ENCODE measurements around the gene ACOXL.
A peak's percentile ranks its signal among the peaks of the same experiment; 100 is the strongest.

The ACOXL gene

DNA sequence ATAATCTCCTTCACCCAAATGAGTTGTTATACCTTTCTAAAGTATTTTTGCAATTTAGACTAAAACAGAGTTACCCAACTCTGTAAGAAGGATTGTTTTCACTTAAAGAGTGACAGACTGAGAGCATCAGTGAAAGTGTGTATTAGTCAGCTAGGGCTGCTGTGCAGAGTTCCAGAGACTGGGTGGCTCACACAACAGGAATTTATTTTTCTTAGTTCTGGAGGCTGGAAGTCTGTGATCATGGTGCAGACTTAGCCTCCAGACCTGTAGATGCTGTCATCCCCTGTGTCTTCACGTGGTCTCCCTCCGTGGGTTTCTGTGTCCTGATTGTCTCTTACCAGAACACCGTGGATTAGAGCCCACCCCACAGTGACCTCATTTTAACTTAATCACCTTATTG is 428.4 kb downstream of the ACOXL start:
- Histone ChIP-seq H3K4ac (ENCODE audit: low read depth, low read length) (no peak overlapping the region), H3K4me1 (ENCODE audit: control insufficient read depth in 1 of 2, insufficient read depth in 2 of 2, low read length in 2 of 2) (peaks cover 14 to 19% of the 10 kb centered on the region in 2 experiments), H2BK120ac (ENCODE audit: insufficient read depth, low read length, poor library complexity) (no peak overlapping the region), H3K27ac (ENCODE audit: low read depth, low read length) (peak overlapping the region; percentile 44), H3K18ac (ENCODE audit: low read length) (no peak overlapping the region), H3K36me3 (ENCODE audit: control insufficient read depth in 1 of 2, insufficient read depth in 2 of 2, low read length in 2 of 2) (peaks cover 53 to 68% of the 10 kb centered on the region in 2 experiments), H3K23ac (ENCODE audit: low read length) (no peak overlapping the region), H3K14ac (ENCODE audit: low read length) (no peak overlapping the region), H3K9me3 (ENCODE audit: insufficient read depth, low read depth, low read length) (no peaks in the 10 kb centered on the region), H4K12ac (ENCODE audit: low read depth, low read length) (no peak overlapping the region), H2AFZ (ENCODE audit: insufficient read depth, low read length, poor library complexity) (no peak overlapping the region), H3K9ac (ENCODE audit: low read length) (no peak overlapping the region), H3K79me1 (ENCODE audit: low read length) (peaks cover 11% of the 10 kb centered on the region), H3K4me3 (ENCODE audit: low read depth, low read length) (no peak overlapping the region), H2AK5ac (ENCODE audit: low read length) (no peak overlapping the region), H4K8ac (ENCODE audit: low read depth, low read length) (no peak overlapping the region), H4K91ac (ENCODE audit: low read depth, low read length) (no peak overlapping the region), H2BK5ac (ENCODE audit: low read depth, low read length, poor library complexity) (no peak overlapping the region), H3K4me2 (ENCODE audit: low read length) (no peak overlapping the region), H3K79me2 (ENCODE audit: control insufficient read depth, insufficient read depth, low read length, poor library complexity) (peaks cover 5% of the 10 kb centered on the region), H3K27me3 (ENCODE audit: insufficient read depth, low read length) (no peaks in the 10 kb centered on the region), H2BK12ac (ENCODE audit: low read length) (no peak overlapping the region)
- WGBS (ENCODE audit: extremely low coverage, insufficient coverage, insufficient read length), result no CpG with 5 or more reads among the region's 3 CpGs
- peak; percentile 48 to 78 for DNase-seq

DNA sequence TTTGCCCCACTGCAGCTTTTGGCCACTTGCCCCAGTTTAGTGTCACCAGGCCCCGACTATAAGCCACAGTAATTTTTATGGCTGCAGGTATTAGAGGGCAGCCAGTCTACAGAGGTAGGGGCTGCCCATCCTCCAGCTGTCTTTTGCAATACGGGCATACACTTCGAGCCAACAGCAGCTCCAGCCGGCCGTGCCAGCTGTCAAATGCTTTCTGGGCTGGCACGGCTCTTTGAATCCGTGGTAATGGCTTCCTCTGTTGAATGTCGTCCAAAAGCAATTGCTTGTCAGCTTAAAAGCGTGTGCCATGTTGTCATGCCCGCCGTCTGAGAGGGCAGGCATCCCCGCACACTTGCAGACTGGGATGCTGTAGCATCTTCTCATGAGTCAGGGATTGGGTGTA is 429.6 kb downstream of the ACOXL start:
- peak overlapping the region; percentile 68 for H3K18ac ChIP-seq (ENCODE audit: low read length)
- H3K23ac ChIP-seq (ENCODE audit: low read length), result no peak overlapping the region
- H4K91ac ChIP-seq (ENCODE audit: low read depth, low read length), result no peak overlapping the region
- H3K4me1 ChIP-seq (ENCODE audit: control insufficient read depth in 1 of 2, insufficient read depth in 2 of 2, low read length in 2 of 2), result peaks cover 14 to 21% of the 10 kb centered on the region in 2 experiments
- H3K9ac ChIP-seq (ENCODE audit: low read length), result no peak overlapping the region
- H4K8ac ChIP-seq (ENCODE audit: low read depth, low read length), result no peak overlapping the region
- no peaks in the 10 kb centered on the region for H3K9me3 ChIP-seq (ENCODE audit: insufficient read depth, low read depth, low read length)
- H2AK5ac ChIP-seq (ENCODE audit: low read length), result no peak overlapping the region
- no peak overlapping the region for H2BK12ac ChIP-seq (ENCODE audit: low read length)
- no peaks in the 10 kb centered on the region for H3K27me3 ChIP-seq (ENCODE audit: insufficient read depth, low read length)
- H3K4ac ChIP-seq (ENCODE audit: low read depth, low read length), result peak overlapping the region; percentile 66
- no peak overlapping the region for H4K12ac ChIP-seq (ENCODE audit: low read depth, low read length)
- no peak overlapping the region for H2BK120ac ChIP-seq (ENCODE audit: insufficient read depth, low read length, poor library complexity)
- H3K36me3 ChIP-seq (ENCODE audit: control insufficient read depth in 1 of 2, insufficient read depth in 2 of 2, low read length in 2 of 2), result peaks cover 53 to 68% of the 10 kb centered on the region in 2 experiments
- H3K27ac ChIP-seq (ENCODE audit: low read depth, low read length), result no peak overlapping the region
- H3K79me1 ChIP-seq (ENCODE audit: low read length), result peaks cover 11% of the 10 kb centered on the region
- peaks cover 5% of the 10 kb centered on the region for H3K79me2 ChIP-seq (ENCODE audit: control insufficient read depth, insufficient read depth, low read length, poor library complexity)
- no peak overlapping the region for H2AFZ ChIP-seq (ENCODE audit: insufficient read depth, low read length, poor library complexity)
- no peak overlapping the region for H3K4me3 ChIP-seq (ENCODE audit: low read depth, low read length)
- DNase-seq, result no peak
- no peak overlapping the region for H3K14ac ChIP-seq (ENCODE audit: low read length)
- no peak overlapping the region for H2BK5ac ChIP-seq (ENCODE audit: low read depth, low read length, poor library complexity)
- no peak overlapping the region for H3K4me2 ChIP-seq (ENCODE audit: low read length)
- WGBS (ENCODE audit: extremely low coverage, insufficient coverage, insufficient read length), result no CpG with 5 or more reads among the region's 12 CpGs

DNA sequence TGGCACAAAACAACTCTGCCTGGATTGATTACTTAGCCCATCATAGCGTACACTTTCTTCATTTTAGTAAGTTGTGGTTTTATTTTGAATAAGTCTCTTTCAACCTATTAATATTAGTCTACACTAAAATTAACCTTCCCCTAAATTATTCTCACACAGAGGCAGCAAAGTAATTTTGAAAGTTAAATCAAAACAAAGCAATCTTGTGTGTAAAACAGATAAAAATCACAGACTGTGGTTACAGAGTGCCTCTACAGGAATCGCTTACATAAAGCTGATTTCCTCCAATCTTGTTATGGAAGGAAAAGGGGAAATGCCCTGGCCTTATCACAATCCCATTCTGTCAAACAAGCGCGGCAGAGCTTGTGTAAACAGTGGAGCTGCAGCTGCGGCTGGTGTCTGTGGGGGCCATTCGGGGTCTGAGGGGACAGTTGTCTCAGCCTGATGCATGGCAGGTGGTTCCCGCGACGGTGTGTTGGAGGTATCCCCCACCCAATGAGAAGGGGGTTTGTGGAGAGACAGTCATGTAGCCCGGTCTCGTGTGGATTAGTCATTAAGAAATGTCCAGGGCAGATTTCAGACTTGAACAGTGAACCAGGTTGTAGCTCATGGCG is 430.5 kb downstream of the ACOXL start:
- Histone ChIP-seq H2AK5ac (ENCODE audit: low read length) (no peak overlapping the region), H3K18ac (ENCODE audit: low read length) (peak overlapping the region; percentile 35), H3K36me3 (ENCODE audit: control insufficient read depth in 1 of 2, insufficient read depth in 2 of 2, low read length in 2 of 2) (peaks cover 54 to 69% of the 10 kb centered on the region in 2 experiments), H3K27me3 (ENCODE audit: insufficient read depth, low read length) (no peaks in the 10 kb centered on the region), H2BK12ac (ENCODE audit: low read length) (no peak overlapping the region), H3K4me3 (ENCODE audit: low read depth, low read length) (no peak overlapping the region), H4K8ac (ENCODE audit: low read depth, low read length) (no peak overlapping the region), H3K14ac (ENCODE audit: low read length) (no peak overlapping the region), H3K9ac (ENCODE audit: low read length) (no peak overlapping the region), H3K79me2 (ENCODE audit: control insufficient read depth, insufficient read depth, low read length, poor library complexity) (peaks cover 5% of the 10 kb centered on the region), H2AFZ (ENCODE audit: insufficient read depth, low read length, poor library complexity) (no peak overlapping the region), H3K4me1 (ENCODE audit: control insufficient read depth in 1 of 2, insufficient read depth in 2 of 2, low read length in 2 of 2) (peaks cover 18 to 28% of the 10 kb centered on the region in 2 experiments), H3K4me2 (ENCODE audit: low read length) (no peak overlapping the region), H3K23ac (ENCODE audit: low read length) (no peak overlapping the region), H3K4ac (ENCODE audit: low read depth, low read length) (no peak overlapping the region), H3K27ac (ENCODE audit: low read depth, low read length) (no peak overlapping the region), H4K12ac (ENCODE audit: low read depth, low read length) (no peak overlapping the region), H3K9me3 (ENCODE audit: insufficient read depth, low read depth, low read length) (no peaks in the 10 kb centered on the region), H2BK120ac (ENCODE audit: insufficient read depth, low read length, poor library complexity) (no peak overlapping the region), H2BK5ac (ENCODE audit: low read depth, low read length, poor library complexity) (no peak overlapping the region), H4K91ac (ENCODE audit: low read depth, low read length) (no peak overlapping the region), H3K79me1 (ENCODE audit: low read length) (peaks cover 11% of the 10 kb centered on the region)
- WGBS (ENCODE audit: extremely low coverage, insufficient coverage, insufficient read length), result no CpG with 5 or more reads among the region's 12 CpGs
- peak; percentile 5 to 6 for DNase-seq

DNA sequence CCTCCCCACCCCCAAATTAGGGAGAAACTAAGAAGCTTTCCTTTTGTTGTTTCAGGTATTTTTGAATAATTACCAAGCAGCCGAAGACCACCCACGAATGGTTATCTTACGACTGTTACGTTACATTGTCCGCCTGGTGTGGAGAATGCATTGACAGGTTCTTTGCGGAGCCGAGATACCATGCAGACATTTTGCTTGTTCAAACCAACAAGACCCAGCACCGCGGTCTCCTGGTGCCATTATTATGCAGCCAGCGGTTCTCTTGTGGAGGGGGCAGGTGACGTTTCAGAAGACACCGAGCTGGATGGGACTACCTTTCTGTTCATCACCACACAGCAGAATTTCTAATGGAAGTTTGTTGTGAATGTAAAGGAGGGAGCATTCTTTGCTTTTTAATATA is 431.7 kb downstream of the ACOXL start:
- no peak overlapping the region for H3K14ac ChIP-seq (ENCODE audit: low read length)
- no peak overlapping the region for H2AFZ ChIP-seq (ENCODE audit: insufficient read depth, low read length, poor library complexity)
- no CpG with 5 or more reads among the region's 12 CpGs for WGBS (ENCODE audit: extremely low coverage, insufficient coverage, insufficient read length)
- H3K4me3 ChIP-seq (ENCODE audit: low read depth, low read length), result no peak overlapping the region
- H3K79me1 ChIP-seq (ENCODE audit: low read length), result peaks cover 10% of the 10 kb centered on the region
- no peak overlapping the region for H3K23ac ChIP-seq (ENCODE audit: low read length)
- no peak overlapping the region for H2BK5ac ChIP-seq (ENCODE audit: low read depth, low read length, poor library complexity)
- peaks cover 46 to 61% of the 10 kb centered on the region in 2 experiments for H3K36me3 ChIP-seq (ENCODE audit: control insufficient read depth in 1 of 2, insufficient read depth in 2 of 2, low read length in 2 of 2)
- no peak overlapping the region for H3K18ac ChIP-seq (ENCODE audit: low read length)
- no peak overlapping the region for H4K8ac ChIP-seq (ENCODE audit: low read depth, low read length)
- H3K9me3 ChIP-seq (ENCODE audit: insufficient read depth, low read depth, low read length), result no peaks in the 10 kb centered on the region
- no peaks in the 10 kb centered on the region for H3K27me3 ChIP-seq (ENCODE audit: insufficient read depth, low read length)
- peaks cover 14 to 25% of the 10 kb centered on the region in 2 experiments for H3K4me1 ChIP-seq (ENCODE audit: control insufficient read depth in 1 of 2, insufficient read depth in 2 of 2, low read length in 2 of 2)
- H2AK5ac ChIP-seq (ENCODE audit: low read length), result no peak overlapping the region
- peaks cover 4% of the 10 kb centered on the region for H3K79me2 ChIP-seq (ENCODE audit: control insufficient read depth, insufficient read depth, low read length, poor library complexity)
- H4K91ac ChIP-seq (ENCODE audit: low read depth, low read length), result no peak overlapping the region
- no peak overlapping the region for H3K27ac ChIP-seq (ENCODE audit: low read depth, low read length)
- no peak overlapping the region for H4K12ac ChIP-seq (ENCODE audit: low read depth, low read length)
- H3K9ac ChIP-seq (ENCODE audit: low read length), result no peak overlapping the region
- no peak overlapping the region for H2BK12ac ChIP-seq (ENCODE audit: low read length)
- no peak overlapping the region for H3K4ac ChIP-seq (ENCODE audit: low read depth, low read length)
- no peak for DNase-seq
- no peak overlapping the region for H3K4me2 ChIP-seq (ENCODE audit: low read length)
- no peak overlapping the region for H2BK120ac ChIP-seq (ENCODE audit: insufficient read depth, low read length, poor library complexity)
